Right forelimb (tissue), 1 donor: ENCODE data around the gene KNCN.

ENCODE experiments used
- DNase-seq: peaks from one replicate; pipeline ENCODE4 v3.0.0-alpha.2; 2018

Gene KNCN

DNA sequence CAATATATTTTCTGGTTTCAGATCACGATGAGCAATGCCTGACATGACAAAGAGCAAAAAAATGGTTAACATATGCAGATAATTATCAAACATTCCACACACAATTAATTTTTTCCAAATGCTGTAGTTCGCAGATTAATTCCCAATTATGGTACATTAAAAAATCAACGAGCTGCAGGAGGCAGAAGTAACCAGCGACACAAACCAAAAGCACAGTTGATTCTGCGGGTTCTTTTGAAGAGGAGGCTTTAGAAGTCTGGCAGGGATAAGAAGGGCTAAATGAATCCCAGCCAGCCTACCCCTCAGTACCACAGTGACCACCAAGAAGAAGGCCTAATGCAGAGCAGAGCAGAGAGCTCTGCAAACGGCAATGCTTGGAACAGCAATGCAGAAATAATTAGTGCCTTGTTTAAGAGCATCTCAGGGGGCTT is 17.0 kb upstream of the KNCN start:
- DNase-seq: no peak

DNA sequence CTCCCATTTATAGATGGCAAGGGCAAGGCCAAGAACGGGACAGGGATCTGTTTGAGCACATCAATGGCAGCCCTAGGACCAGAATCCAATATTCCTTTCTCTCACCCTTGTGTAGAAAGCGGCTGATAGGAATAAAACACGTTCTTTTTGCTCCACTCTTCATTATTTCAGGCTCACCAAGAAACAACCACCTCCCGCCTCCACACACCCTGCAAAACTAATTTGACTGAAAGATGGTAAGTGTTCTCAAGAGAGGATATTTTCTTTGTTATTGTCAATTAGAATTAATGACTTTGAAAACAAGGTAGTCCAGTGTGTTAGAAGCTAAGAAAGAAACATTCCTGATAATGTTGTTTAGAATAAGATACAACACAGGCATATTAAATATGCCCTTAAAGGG is 11.9 kb upstream of the KNCN start:
- no peak for DNase-seq

DNA sequence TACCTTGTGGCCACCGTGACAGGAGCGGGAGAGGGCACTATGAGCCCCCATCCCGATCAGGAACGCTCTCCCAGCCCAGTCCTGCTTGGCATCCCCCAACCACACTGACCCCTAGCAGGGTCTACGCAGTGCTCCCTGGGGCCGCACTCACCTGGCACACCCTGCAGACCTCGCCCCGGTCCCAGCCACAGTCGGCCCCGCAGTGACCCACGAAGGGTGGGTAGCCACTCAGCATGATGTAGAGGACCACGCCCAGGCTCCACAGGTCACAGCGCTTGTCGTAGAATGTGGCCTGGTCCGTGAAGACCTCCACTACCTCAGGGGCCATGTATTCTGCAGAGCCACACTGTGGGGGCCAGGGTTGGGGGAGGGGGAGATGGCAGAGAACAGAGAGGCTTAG is 11.1 kb upstream of the KNCN start:
- no peak for DNase-seq

DNA sequence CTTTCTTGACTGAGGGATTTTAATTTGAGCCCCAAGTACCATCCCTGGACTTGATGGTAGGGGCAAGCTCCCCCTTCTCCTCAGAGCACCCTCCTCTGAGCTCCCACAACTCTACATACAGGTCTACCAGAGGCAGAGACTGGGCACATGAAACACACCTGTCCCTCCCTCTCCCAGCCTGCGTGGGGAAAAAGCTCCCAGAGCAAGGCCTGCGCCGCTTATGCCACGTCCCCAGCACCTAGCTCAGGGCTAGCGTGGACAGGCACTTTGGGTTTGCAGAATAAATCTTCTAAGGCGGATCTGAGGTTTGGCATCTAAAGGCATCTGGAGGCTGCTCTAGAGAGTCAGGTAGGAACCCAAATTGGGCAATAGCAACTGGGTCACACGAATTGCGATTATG is 7.5 kb upstream of the KNCN start:
- DNase-seq: no peak

DNA sequence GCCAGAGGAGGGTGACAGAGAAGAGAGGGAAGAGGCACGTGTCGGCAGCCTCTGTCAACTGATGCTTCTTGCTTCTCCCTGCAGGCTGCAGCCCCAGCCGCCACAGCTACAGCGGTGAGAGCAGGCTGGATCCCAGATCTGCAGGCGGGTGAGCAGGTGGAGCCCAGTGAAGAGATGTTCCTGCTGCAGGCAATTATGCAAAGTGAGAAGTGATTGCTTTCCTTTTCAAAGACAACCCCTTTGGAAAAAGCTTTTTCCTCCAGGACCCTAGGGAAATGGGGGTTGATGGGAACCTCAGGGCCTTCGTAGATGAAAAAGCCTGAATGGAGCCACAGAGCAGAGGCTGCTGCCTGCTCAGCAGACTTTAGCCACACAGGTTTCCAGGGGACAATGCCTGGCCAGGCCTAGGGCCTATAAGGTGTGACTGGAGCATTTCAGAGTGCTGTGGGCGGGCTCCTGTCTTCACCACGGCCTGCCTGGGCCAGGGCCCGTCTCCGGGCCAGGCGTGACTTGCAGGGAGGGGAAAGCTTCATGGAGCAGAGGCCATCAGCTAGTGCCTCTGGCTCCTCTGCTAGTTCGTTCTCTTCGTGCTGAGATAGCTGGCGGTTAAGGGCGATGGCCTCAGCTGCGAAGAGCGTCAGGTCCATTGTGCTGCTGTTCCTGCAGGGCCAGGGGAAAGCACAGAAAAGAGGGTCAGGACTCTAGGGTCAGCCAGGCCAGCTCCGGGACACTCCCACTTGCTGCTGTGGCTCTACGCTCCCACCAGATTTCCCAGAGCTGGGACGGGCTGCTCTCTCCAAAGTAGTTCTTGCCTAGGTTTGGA is 6.9 kb upstream of the KNCN start:
- no peak for DNase-seq

DNA sequence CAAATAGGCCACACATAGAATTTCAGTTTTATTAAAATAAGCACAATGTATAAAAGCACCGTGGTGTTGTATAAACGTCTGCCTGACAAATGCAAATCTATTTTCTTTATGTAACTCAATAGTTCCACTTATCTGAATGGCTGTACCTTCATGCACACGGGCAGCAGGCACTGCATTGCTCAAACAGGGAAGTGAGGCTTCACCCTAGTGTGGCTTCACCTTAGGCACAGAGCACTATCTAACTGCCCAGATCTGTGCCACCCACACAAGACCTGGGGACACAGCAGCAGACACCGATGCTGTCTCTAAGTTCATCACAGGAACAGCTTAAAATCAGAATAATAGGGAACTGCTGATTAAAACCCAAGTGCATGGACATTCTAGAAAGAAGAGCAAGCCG is 6.0 kb upstream of the KNCN start:
- DNase-seq: no peak

DNA sequence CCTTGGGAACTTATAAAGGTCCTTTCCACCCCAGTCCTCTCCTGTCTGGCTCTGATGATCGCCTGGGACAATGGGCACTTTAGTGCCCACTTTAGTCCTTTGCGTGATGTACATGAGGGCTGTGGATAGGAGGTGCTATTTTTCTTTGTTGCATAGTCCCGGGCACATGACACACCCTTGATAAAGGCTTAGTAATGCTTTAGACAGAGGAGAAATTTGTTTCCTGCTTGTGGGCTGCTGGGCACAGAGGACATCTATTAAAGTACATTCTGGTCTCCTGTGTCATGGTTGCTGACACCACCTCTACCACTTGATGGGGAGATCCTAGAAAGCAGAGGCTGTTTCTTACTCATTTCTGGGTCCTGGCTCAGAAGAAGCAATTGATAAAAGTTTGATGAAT is 5.4 kb upstream of the KNCN start:
- no peak for DNase-seq

DNA sequence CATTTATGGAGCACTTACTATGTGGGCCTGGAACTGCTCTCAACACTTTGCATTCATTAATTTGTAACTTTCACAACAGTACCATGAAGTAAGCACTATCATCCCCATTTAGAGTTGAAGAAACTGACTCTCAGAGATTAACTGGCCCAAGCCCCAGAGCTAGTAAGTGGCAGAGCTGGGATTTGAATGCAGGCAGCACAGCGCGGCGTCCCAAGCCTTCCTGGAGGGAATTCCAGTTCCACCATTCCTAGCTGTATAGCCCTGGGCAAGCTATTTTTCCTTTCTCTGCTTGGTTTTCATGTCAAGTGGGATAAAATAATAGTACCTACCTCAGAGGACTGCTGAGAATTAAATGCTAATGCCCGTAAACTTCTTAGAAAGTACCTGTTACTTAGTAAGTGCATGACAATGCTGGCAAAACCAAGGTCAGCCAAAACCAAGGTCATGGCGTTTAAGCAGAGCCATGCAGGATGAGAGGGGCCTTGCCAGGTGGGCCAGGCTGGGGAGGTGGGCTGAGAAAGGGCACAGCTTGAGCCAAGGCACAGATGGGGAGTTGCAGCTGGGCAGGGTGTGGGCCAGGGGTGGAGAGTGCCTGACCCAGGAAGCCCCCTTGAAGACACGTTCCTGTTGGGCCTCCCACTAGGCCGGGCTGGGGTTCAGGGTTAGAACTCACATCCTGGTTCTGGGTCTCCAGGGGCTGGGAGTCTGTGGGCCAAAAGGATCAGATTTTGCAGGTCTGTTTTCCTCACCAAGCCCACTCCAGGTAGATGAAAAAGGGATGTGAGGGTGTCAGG is 4.6 kb upstream of the KNCN start:
- DNase-seq: no peak

DNA sequence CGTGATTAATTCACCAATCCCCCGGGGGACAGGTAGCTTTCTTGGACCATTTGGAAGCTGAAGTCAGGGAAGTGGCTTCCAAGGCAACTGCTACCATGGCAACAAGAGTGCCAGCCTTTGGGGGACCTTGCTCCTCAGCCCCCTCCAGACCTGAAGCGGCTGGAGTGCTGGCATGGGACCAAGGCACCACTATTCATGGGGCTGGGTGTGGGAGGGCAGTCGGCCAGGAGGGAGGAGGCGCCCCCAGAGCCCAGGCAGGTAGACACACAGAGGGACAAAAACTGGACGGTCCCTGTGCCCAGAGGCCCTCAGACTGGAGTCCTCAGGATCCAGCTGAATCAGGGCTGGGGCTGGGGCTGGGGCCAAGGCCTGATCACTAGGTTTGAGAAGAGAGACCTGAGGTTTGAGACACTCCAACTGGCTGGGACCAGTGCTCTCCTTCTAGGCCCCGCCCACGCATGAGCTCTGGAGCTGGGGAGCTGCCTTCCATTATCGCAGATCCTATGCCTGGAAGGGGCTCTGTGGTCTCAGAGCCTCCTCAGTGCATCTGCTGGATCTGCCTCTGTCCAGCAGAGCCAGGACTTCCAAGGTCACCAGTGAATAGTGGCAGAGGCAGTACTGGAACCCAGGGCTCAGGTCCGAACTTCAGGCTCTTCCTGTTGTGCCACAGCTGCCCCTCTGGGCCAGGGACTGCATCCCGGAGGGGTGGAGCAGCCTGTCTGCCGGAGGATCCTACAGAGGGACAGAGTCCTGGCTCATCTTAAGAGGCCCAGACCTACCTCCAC is 3.3 kb upstream of the KNCN start:
- DNase-seq: no peak

DNA sequence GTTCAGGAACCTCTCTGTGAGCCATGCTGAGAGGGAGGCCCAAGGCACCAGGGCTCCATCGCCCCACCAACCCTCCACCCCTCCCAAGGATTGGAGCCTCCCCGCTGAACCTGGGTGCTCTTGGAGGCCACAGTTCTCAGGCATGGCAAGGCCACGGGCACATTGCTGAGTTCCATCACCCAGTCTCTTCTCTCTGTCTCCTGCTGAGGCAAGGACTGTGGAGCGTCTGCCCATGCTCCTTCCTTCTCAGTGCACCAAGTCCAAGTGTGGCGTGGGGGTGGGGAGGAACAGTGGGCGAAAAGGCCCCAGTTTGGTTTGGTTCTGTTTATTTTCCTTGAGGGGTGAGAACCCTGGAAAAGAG is 2.8 kb upstream of the KNCN start:
- DNase-seq: no peak

DNA sequence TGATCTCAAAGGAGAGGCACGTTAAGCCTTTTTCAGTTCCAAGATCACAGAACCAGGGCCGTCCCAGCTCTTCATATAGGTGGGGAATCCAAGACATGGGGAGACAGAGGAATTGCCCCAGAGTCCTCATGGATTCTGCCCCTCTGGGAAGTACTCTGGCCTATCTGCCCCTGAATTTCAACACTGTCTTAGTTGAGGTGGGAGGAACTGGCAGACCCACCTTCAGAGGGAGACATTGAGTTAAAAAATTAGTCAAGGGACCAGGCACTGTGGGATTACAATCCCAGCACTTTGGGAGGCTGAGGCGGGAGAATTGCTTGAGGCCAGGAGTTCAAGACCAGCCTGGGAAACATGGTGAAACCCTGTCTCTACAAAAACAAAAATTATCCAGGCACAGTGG is 2.1 kb upstream of the KNCN start:
- DNase-seq: no peak

DNA sequence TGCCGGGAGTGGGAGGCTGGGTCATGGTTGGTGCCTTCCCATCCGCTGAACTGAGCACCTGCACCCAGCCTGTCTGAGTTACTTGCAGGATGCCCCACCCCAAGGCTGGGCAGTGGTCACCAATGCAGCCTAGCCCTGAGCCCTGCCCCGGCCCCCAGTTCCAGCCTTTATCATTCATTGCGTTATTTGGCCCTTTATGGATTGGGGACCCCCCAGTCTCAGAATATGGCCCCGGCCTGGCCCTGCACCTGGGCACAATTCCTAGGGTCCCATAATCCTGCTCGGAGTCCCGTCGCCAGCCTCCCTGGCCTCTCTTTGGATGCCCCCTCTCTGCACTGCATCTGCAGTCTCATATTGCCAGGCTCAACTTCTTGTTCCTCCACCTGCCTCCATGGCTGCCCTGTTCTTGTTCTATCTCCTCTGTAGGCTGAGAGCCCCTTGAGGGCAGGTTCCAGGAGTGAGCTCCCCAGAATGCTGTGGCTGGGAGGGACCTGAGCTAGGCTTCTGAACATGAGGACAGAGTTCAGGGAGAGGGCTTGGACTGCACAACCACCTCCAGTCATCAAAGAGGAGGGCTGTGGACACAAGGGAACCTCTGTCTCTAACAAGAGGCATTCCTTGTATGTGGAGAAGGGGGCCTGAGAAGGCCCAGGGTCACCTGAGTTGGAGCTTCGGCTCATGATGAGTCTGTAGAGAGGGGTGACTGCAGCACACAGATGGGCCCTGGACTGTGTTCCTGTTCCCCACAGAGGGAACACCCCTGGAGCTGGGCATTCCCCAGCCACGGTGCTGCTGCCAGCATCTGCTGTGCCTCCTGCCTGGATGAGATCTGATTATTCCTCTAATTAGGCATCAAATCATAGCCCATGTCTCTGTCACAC is 1.1 kb upstream of the KNCN start:
- no peak for DNase-seq

DNA sequence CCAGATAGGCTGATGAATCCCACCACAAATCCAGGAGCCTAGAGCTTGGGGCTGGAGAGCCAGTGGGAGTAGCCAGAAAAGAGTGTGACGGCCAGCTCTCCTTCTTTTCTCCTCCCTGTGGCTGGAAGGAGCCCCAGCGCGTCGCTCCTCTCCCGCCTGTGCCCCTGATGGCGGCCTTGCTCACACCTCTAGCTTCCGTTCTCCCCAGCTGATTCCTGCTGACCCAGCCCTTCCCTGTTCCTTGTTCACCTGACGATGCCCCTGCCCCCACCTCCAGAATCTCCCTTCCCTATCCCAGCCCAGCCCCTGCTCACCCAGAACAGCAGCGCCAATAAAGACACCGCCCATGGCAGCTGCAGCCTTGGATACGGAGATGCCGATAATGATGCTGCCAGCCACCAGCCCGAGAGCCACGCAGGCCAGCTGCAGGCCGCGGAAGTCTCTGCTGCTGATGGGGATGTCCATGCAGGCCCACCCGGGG is 656 bp downstream of the KNCN start:
- no peak for DNase-seq

DNA sequence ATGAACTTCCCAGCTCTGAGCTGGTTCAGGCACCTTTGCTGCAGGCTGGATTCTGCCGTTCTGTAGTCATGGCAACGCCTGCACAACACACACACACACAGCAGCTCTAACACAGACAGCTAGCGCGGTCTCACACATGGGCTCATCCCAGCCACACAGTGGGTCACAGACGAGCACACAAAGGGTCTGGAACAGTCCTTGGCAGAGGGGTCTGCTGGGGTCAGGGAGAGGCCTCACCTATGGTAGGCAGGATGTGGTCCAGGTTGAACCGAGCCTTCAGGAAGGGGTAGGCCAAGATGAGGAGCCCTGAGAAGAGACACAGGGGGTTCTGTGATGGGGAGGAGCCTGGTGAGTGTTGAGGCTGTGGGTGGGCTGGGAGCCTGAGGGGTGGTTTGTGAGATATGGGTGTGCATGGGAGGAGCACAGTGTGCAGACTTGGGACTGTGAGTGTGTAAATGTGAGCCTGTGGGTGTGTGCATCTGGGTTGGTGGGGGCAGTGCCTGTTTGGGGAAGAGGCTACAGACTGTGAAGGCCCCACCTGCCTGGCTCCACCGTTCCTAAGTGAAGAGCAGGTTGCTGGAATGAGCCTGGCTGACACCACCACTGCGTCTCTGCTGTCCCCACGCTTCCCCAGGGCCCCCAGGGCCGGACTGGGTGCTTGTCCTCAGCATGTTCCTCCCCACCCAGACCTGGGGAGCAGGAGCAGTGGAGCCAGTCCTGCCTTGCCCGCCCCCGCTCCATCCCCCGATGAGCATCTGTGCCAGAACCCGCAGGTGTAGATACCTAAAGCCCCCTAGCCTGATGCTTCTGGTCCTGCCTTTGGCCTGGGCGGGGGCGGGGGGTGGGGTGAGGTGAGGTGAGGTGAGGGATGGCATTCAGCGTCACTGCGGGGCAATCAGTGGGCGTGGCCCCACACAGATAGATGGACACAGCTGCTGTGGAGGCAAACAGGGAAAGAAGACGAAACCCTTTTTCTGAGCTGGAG is 1.5 kb downstream of the KNCN start:
- DNase-seq: peak; percentile 66

DNA sequence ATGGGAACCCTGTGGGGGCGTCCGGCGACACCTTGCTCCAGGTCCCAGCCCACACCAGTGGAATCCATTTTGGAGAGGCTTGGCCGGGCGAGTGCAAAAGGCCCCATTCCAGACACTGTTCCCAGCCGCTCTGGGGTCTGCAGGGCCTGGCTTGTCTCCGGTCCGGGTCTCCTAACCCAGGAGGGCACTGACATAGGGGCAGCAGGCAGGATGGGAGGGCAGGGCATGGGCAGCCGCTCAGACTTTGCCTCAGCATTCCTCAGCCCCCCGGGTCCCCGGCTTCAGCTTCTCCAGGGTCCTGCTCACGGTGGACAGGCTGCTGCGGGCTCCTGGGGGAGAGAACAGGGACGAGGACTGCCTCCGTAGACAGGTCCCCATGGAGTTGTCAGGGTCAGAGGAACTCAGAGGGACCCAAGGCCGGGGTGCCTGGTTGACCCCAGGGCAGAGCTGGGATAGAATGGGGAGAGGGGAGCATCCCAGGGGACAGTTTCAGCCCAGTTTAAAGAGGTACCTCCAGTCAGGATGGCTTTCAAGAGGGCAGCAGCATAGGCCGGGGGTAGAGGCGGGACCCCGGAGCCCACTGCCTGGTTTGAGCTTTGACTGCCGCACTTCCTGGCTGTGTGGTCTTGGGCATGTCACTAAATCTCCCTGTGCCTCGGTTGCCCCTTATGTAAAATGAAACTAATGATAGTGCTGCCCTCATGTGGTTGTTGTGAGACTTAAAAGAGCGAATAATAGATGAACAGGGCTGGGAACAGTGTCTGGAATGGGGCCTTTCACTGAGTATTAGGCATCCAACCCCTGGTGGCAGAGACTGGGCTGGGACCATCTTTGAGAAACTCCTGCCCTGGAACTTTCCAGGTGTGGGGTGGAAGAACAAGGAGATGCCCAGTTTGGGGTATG is 3.7 kb downstream of the KNCN start:
- no peak for DNase-seq

DNA sequence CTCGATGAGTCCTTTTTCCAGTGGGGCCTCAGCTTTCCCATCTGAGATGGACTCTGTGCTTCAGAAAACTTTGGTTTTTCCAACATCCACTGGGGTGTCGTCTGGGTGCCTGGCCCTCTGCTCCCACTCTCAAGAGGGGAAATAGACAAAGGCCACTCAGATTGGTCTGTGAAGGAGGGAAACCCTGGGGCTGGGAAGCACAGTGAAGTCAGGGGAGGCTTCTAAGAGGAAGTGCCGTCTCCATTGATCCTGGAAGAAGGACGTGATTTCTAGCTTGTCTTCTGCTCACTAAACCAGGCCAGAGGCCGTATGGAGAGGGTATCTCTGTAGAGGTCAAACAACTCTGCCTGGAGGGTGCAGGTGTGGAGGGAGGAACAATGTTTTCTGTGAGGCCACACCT is 5.2 kb downstream of the KNCN start:
- DNase-seq: no peak

DNA sequence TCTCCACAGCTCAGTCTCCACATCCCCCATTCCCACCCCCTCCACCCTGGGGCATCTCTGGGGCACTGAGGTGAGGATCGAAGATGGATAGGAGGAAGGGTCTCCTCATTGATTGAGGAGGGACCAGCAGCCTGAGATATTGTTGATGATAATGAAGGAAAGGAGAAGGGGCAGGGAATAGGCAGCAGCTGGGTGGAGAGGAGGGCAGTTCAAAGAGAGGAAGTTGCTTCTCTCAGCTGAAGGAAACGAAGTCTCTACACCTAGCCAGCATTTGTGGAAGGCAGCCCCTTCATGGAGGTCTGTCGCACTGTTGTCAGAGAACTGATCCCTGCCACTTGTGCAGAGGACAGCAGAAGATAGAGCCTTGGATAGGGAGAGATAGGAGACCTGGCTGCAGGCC is 5.7 kb downstream of the KNCN start:
- DNase-seq: no peak

DNA sequence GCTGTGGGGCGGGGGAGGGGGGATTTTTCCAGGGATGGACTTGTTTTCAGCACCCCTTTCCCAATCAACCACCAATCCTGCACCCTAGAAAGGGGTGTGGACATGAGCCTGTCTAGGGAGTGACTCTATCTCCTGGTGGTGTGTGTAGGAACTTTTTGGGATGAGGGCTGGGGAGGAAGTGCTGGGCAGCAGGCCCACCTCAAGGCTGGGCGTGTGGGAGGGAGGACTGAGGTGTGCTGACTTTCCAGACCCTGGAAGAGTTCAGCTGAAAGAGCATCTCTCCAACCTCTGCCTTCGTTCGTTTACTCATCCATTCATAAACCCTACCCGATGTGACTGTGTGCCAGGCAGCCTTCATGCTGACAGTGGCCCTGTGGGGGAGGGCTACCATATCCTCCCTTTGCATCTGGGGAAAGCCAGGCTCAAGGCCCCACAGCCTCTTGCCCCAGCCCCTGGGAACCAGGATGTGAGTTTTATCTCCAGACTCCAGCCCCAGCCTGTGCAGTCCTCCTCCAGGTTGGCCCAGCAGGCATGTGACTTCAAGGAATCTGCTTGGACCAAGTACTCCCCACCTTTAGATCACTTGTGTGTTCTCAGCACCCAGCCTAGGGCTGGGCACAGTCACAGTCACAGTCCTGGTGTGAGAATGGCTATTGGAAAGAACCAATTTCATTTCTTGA is 6.7 kb downstream of the KNCN start:
- no peak for DNase-seq

DNA sequence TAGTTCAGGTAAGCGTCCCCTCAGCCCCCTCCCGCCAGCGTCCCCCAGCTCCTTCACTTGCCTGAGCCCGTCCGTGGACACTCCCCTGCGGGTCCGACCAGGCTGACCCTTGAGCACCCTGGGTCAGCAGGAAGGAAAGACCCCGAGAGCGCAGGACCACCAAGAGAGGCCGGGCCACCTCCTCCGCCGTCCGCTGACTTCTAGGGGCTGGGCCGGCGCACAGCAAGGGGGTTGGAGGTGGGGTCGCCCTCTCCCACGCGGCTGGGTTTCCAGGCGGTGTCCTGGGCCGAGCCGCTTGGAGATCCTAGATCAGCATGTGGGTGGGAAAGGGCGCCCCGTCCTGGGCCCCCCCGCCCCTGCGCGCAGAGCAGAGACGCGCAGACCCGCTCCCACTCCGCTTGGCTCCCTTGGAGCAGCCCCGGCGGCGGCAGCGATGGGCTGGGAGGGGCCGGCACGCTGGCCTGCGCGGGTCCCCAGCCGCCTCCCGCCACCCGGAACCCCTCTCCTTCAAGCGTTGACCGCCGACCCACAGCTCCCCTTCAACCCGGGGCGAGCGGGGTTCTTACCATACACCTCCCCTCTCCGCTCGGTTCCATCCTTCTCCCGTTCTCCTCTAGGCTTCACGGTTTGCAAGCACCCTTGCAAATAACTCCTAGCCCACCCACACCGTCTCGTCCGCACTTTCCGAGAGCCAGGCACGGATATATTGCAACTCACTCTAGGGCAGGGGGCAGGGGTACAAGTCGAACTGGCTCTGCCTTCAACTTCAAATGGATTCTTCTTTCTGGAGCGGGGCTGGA is 7.5 kb downstream of the KNCN start:
- DNase-seq: no peak
